ENCODE measurements around the gene ZKSCAN1.

The ZKSCAN1 gene

GRCh38 chr7:100040575-100040974 lies 25.2 kb downstream of the ZKSCAN1 start:
- no peak for DNase-seq

- DNase-seq = no peak
Measured at GRCh38 chr7:100044718-100045117, 29.3 kb downstream of the ZKSCAN1 start.

DNA sequence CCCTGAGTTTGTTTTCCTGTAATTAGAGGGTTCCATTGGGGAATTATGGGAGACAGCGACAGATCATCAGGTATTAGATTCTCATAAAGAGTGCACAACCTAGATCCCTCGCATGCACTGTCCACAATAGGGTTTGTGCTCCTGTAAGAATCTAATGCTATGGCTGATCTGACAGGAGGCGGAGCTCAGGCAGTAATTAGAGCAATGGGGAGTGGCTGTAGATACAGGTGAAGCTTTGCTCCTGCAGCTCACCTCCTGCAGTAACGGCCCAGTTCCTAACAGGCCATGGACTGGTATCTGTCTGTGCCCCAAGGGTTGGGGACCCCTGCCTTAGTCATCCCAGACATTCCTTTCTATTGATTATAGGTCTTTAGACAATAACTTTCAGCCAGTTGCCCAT lies 33.3 kb downstream of the ZKSCAN1 start:
- no peak for DNase-seq

GRCh38 chr7:100049441-100050291 lies 34.3 kb downstream of the ZKSCAN1 start, which contains the start of gene ZSCAN21:
TSS of gene ZSCAN21 (plus strand) at chr7:100049774. CDS start at chr7:100057007, 7,233 bp downstream.
- DNase-seq = peak; percentile 60 to 68 (median 65)

GRCh38 chr7:100051611-100052010 lies 36.2 kb downstream of the ZKSCAN1 start:
- no peak for DNase-seq

DNA sequence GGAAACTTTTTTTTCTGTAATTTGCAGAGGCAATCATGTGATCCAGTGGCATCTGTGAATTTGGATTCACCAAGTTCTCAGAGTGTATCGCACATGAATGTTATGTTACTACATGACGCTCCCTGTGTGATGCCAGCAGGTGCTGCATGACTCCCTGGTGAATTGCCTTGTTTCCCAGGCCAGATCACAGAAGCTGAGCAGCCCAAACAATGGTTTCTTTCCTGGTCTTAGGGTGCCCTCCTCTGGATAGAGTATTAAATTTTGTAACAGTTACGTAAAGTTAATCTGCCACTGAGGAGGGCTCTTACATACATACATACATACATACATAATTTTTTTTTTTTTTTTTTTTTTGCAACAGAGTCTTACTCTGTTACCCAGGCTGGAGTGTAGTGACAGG lies 37.8 kb downstream of the ZKSCAN1 start:
- DNase-seq = no peak

- DNase-seq = no peak
Measured at GRCh38 chr7:100057006-100057405, 41.6 kb downstream of the ZKSCAN1 start.

- no peak for DNase-seq
Measured at GRCh38 chr7:100059251-100059739, 43.9 kb downstream of the ZKSCAN1 start.

DNA sequence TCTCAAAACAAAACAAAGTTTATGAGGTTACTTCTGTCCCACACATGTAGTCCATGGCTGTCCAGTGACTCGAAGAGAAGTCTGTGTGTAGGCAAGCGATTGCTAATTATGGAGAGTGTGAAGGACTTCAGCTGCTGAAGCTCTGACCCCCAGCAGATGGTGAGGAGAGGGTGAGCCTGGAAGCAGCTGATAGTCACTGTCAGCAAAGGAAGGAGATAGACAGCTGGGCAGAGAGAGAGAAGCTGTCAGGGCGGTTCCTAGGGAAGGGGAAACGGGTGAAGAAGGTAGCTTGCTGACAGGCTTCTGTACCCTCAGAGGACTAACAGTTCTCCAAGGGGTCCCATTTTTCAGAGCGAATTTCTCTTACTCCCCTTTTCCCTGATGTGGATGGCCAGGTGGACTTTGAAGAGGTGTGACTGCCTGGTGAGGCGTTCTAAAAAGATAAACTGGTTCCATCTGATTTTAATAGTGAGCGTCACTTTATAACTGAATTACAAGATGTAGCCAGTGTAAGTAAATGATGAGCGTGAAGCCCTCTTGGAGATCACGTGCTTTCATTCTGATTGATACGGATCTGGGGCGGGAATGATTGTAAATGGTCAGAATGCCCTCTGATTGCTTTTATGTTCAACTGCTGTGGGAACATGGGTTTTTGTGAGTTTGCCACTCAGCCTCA lies 46.3 kb downstream of the ZKSCAN1 start:
- DNase-seq = no peak

GRCh38 chr7:100063376-100063775 lies 48.0 kb downstream of the ZKSCAN1 start:
- DNase-seq = no peak

DNA sequence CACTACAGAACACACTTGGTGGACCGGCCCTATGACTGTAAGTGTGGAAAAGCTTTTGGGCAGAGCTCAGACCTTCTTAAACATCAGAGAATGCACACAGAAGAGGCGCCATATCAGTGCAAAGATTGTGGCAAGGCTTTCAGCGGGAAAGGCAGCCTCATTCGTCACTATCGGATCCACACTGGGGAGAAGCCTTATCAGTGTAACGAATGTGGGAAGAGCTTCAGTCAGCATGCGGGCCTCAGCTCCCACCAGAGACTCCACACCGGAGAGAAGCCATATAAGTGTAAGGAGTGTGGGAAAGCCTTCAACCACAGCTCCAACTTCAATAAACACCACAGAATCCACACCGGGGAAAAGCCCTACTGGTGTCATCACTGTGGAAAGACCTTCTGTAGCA lies 48.8 kb downstream of the ZKSCAN1 start:
- DNase-seq = no peak

DNA sequence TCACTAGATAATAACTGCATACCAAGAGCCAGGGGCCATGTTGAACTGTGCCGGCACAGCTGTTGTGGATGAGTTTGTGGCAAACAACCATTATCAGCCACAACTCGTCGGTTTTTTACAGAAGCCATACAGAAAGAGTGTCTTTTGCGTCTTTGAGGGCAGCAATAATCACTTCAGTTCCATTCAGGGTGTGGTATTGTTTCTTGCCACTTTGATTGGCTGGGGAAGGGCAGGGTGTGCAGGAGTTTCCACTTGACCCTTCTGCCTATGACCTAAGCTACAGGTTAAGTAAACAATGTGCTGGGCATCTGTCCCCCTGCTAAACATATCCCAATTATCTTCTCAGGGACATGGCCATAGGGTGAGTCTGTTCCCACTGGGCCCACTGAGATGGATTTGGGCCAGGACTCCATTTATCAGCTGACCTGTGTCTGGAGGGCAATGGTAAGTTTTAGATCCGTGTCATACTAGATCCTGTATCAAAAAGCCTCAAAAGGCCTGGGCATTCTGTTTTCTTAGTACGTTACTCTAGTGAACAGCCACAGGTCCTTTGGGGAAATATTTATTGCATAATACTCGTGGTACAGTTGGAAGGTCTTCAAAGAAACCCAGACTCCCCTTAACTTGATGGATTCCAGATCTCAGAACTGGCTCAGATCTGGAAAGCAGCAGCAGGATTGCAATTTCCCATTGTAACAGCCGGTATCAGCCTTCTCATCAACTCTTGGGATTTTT lies 50.2 kb downstream of the ZKSCAN1 start:
- DNase-seq = no peak

DNA sequence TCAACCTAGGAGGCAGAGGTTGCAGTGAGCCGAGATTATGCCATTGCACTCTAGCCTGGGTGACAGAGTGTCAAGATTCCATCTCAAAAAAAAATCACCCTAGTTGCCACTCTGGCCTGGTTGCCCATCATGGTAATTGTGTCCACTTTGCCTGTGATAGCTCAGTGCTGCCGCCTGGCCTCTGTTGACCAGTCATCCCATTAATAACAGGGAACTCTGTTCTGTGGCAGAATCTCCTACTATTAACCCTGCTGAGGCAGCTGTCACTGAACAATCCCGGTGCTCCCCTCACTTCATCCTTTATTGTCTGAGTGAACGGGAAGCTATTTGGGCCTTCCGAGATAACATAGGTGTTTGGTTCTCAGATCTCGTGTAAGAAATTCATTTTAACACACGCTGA lies 51.6 kb downstream of the ZKSCAN1 start:
- no peak for DNase-seq

DNA sequence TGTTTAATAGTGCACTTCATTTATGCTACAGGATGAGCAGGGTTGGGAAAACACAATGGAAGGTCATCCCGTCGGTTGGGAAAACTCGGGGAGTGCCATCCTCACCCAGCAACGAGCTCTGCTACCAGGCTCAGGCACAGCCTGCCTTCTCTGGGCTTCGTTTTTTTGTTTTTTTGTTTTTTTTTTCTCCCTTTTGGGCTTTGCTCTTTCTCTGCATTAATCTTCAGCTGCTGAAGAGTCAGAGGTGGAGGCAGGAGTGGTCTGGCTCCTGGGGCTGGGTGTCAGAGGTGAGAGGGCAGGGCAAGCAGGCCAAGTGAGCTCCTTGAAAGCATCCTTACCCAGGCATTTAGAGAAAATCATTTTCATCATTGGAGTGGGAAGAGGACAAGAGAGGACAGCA lies 54.6 kb downstream of the ZKSCAN1 start:
- DNase-seq = no peak

DNA sequence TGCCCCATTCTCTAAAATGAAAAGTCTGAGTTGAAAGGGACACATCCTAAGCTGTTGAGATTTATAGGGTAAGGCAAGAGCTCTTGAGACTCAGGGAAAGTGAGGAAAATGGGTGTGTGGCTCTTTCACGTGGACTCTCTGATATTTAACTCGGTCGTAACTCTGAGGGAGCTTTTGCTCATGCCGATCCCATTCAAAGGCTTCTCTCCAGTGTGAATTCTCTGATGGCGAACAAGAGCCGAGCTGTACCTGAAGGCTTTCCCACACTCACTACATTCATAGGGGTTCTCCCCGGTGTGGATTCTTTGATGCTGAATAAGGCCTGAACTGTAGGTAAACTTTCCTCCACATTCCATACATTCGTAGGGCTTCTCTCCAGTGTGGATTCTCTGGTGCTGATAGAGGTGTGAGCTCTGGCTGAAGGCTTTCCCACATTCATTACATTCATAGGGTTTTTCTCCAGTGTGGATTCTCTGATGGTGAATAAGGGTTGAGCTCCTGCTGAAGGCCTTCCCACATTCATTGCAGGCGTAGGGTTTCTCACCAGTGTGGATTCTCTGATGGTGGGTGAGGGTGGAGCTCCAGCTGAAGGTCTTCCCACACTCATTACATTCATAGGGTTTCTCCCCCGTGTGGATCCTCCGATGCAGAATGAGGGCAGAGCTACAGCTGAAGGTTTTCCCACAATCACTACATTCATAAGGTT lies 55.8 kb downstream of the ZKSCAN1 start:
- no peak for DNase-seq

DNA sequence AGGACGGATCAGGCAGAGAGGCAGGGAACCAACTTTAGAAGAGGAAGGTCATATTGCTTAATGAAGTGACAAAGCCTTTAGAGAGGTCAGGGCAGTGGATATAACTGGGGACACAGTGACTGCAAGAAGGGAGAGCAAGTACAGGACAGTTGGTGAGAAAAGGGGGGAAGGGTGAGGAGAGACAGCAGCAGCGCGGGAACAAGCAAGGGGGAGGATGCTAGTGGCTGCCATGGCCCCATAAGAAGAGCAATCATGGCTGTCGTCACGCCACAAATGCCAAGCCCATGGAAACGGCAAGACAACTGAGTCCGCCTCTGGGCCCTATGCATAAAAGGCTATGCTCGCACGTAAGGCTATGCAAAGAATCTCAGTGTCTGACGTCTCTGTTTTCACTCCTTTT lies 57.1 kb downstream of the ZKSCAN1 start:
- no peak for DNase-seq

DNA sequence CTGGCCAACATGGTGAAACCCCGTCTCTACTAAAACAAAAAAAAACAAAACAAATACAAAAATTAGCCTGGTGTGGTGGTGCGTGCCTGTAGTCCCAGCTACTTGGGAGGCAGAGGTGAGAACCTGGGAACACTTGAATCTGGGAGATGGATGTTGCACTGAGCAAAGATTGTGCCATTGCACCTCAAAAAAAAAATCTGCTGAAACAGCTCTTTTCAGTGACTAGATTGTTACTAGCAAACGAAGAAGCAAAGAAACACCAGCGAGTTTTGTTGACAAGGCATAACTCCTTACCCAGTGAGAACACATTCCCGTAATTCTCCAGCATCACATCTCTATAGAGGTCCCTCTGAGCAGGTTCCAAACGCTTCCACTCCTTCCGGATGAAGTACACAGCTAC lies 59.4 kb downstream of the ZKSCAN1 start:
- DNase-seq = no peak

DNA sequence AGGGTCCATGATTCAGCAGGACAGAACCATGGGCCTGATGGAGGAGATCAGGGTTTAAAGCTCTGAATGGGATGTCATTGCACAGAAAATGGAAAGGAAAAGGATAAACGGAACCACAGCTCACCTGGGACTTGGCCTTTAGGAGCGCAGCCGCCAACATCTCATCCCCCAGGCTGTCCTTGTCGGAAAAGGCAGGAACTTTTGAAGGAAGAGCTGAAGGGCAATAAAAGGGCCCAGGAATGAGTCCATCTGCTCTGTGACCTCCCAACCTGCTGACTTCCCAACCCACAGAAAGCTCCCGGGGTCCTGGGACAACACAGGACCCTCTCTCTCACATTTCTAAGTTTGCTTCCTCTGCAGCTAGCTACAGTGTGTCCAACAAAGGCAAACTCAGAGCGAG lies 60.0 kb downstream of the ZKSCAN1 start:
- no peak for DNase-seq

- no peak for DNase-seq
Measured at GRCh38 chr7:100077205-100077604, 61.8 kb downstream of the ZKSCAN1 start.

DNA sequence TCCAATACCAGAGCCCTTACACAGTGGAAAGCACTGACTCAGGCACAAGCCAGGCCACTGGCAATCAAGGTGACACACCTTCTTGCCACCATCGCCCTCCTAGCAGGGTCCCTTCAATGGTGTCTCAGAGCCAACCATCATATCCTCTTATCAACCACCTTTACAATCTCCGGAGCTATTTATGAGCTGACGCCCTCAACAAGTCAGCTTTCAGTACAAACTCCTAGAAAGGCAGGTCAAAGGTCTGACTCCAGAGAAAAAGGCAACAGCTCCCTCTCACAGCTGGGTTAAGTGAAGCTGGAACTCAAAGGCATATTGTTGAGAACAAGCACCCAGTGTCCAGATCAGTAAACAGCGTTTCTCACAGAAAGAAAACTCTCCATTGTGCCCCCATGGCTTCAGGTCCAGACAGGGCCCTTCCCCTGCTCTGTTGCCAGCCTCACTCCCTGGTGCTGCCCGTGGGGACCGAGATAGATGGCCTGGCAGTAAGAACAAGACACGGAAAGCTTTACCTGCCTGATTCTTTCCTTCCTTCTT lies 63.7 kb downstream of the ZKSCAN1 start:
- DNase-seq = no peak

DNA sequence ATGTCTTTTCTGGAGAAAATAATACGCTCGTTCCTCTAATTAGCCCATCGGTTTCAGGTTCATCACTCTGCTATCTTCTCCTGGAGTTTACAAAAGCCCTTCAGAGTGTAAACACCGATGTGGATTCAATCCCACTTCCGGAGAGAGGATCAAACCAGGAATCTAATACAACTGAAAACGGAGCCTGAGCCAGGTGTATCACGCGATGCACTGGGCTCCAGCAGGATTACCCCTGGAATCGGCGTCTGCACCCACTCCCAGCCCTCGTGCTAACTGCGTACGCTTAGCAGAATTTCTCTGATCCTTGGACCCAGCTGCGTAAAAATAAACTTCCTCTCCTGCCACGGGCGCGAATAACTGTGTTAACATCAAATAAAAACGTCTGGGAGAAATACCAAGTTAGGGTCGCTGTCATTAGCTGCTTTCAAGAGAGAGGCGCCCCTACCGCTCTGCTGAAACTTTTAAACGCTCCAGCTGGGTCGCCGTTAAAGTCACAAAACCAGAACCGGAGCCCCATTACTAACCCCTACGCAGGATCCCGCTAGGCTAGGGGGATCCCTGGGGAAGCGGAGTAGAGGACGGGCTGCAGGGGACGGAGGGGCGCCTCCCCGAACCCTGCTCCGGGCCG lies 65.6 kb downstream of the ZKSCAN1 start:
- DNase-seq = no peak

DNA sequence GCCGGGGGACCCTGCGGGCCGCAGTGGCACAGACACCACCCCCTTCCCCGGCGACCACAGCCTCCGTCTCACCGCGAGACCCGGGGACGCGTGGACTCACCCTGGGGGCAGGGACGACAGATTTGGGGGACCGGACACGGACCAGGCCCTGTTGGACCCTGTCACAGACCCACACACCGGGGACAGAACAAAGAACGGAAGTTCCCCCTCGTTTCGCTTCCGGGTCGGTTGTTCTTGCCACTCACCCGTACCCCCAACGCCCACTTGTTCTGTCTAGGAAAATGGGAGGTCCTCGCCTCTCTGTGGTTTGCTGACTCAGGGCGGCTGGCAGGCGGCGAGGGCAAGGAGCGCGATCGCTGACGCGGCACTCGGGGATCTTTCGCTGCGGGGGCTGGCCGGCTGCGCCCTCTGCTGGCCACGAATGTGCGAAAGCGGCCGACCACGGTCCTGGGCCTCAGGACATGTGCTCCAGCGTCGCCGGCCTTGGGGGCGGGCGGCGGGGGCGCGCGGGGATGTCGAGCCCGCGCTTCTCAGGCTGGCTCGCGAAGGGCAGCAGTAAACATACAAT lies 66.2 kb downstream of the ZKSCAN1 start, which contains the start of gene ZNF3:
Gene ZNF3 (minus strand): TSS at position 189 of the 568 bp plus-strand sequence. CDS start 4,366 bp downstream, outside the sequence.
- peak; percentile 92 to 97 (median 94) for DNase-seq

Data from activated CD4-positive, CD25-positive, alpha-beta regulatory T cell (primary cell).